K562 (cell line): ENCODE data around the gene ELMO3. TPM values are rescaled to one million over a fixed set of nuclear protein-coding genes. Genes with fewer than 3 reads are reported as not detected.

Source experiments
- ATAC-seq: fragments of 200-7000 bp; cut with Tn5 transposase; 3 replicates; pipeline ENCODE4 v1.9.1; 2020; ENCODE audit warnings: moderate library complexity
- BruUV-seq: library from RNA; stranded (reverse); fragments of 400-500 nt; replicated peaks from 2 replicates; lab custom pipeline; 2021; lab: Mats Ljungman, UMichigan
- CTCF ChIA-PET: fragments of 300-600 bp; formaldehyde crosslinking; extraction: SDS; loops from one replicate; lab custom pipeline; 2021; ENCODE audit warnings: low intra/inter-chr PET ratio; lab: Yijun Ruan, JAX
- POLR2A ChIA-PET: fragments of 300-600, 350-650 bp; sonication (Branson Sonifier 250); formaldehyde crosslinking; extraction: SDS; loops from one replicate; lab custom pipeline; 2021; ENCODE audit warnings: antibody characterized with exemption, inconsistent platforms; lab: Yijun Ruan, JAX
- DNase-seq, 4 experiments: peaks; one replicate each; pipeline versions ENCODE4 v3.0.0 to v3.0.0-alpha.2; 2011 to 2018; ENCODE audit warnings: low spot score in 3 of 4, mixed read lengths in 3 of 4; ENCODE audit errors: extremely low read depth in 1 of 4
- FAIRE-seq: peaks from 2 replicates; lab custom pipeline; 2011; peaks lifted over from hg19 to GRCh38; lab: Jason Lieb, UNC
- H2AFZ ChIP-seq: 2 replicates; pipeline ENCODE4 v1.6.0; 2011; ENCODE audit warnings: low read depth, low read length, control low read depth, inconsistent platforms
- H3K27ac ChIP-seq: fragments of 200-600 bp; 3 replicates; pipeline ENCODE4 v1.8.0; 2011; ENCODE audit warnings: low read depth, mild to moderate bottlenecking, control low read depth, inconsistent platforms, low read length, moderate library complexity, mixed read lengths; ENCODE audit errors: extremely low read depth
- H3K27me3 ChIP-seq, 2 experiments: fragments of 300-600 bp in 1 of 2; 2 replicates in 1 of 2; 3 replicates in 1 of 2; pipeline versions ENCODE4 v1.6.0 to v1.8.0; 2011; ENCODE audit warnings: inconsistent platforms in 2 of 2, low read length in 2 of 2, mild to moderate bottlenecking in 1 of 2, mixed read lengths in 1 of 2, moderate library complexity in 1 of 2; ENCODE audit not compliant: control insufficient read depth in 2 of 2, insufficient read depth in 2 of 2
- H3K36me3 ChIP-seq: fragments of 300-600 bp; 3 replicates; pipeline ENCODE4 v1.8.0; 2011; ENCODE audit warnings: mild to moderate bottlenecking, low read length, inconsistent platforms; ENCODE audit not compliant: control insufficient read depth, insufficient read depth
- H3K4me1 ChIP-seq, 2 experiments: fragments of 200-600 bp in 1 of 2; replicated peaks in 1 of 2; 2 replicates in 1 of 2; 3 replicates in 1 of 2; pipeline versions ENCODE4 v1.5.1 to v1.8.0; 2011; ENCODE audit warnings: inconsistent platforms in 2 of 2, low read length in 2 of 2, mild to moderate bottlenecking in 1 of 2, mixed read lengths in 1 of 2, moderate library complexity in 1 of 2; ENCODE audit not compliant: control insufficient read depth in 2 of 2, insufficient read depth in 2 of 2
- H3K4me2 ChIP-seq: 2 replicates; pipeline ENCODE4 v1.6.1; 2011; ENCODE audit warnings: low read length, control low read depth, inconsistent platforms, mixed read lengths; ENCODE audit not compliant: insufficient read depth
- H3K4me3 ChIP-seq: fragments of 200-600 bp; sonication (generic), shearing (Covaris generic); 2 replicates; pipeline ENCODE4 v1.5.1; 2016; ENCODE audit warnings: control low read depth, inconsistent platforms
- H3K79me2 ChIP-seq: fragments of 200-600 bp; 3 replicates; pipeline ENCODE4 v1.8.0; 2011; ENCODE audit warnings: low read length, inconsistent platforms; ENCODE audit not compliant: control insufficient read depth, insufficient read depth
- H3K9ac ChIP-seq, 2 experiments: 2 replicates each; pipeline versions ENCODE4 v1.6.0 to v1.6.1; 2011; ENCODE audit warnings: low read depth in 2 of 2, low read length in 2 of 2, control low read depth in 1 of 2, inconsistent platforms in 1 of 2, mild to moderate bottlenecking in 1 of 2, mixed read lengths in 1 of 2; ENCODE audit not compliant: insufficient read depth in 1 of 2
- H3K9me1 ChIP-seq: one replicate; pipeline ENCODE4 v1.6.0; 2011; ENCODE audit warnings: inconsistent platforms, mild to moderate bottlenecking, low read length, moderate library complexity; ENCODE audit not compliant: control insufficient read depth, insufficient read depth
- H3K9me3 ChIP-seq: replicated peaks from 2 replicates; pipeline ENCODE4 v1.5.1; 2011; ENCODE audit warnings: low read depth, low read length, inconsistent platforms; ENCODE audit not compliant: control insufficient read depth, insufficient read depth
- H4K20me1 ChIP-seq: replicated peaks from 2 replicates; pipeline ENCODE4 v1.6.1; 2011; ENCODE audit warnings: low read length, inconsistent platforms, mixed read lengths; ENCODE audit not compliant: control insufficient read depth, insufficient read depth
- DDX20 ChIP-seq: fragments of 450-650 bp; IDR thresholded peaks from 2 replicates; pipeline ENCODE4 v1.6.1; 2016; ENCODE audit warnings: missing genetic modification characterization, low read depth, mild to moderate bottlenecking, missing compliant biosample characterization, moderate library complexity
- PRDM10 ChIP-seq: fragments of 450-650 bp; IDR thresholded peaks from 2 replicates; pipeline ENCODE4 v1.6.1; 2018; ENCODE audit not compliant: partially characterized antibody
- whole genome bisulfite sequencing: fragments of 100-300 bp; shearing (Covaris generic); methylation state at CpG from one replicate; pipeline ENCODE4 v1.1.6; 2016; ENCODE audit warnings: low coverage, mixed read lengths; ENCODE audit not compliant: insufficient coverage; ENCODE audit errors: missing lambda C conversion rate; 5-methylcytosine and 5-hydroxymethylcytosine counted together
- in situ Hi-C: fragments of 300-500 bp; cut with MboI; formaldehyde crosslinking; loops from 4 replicates; pipeline ENCODE4 v1.15.0; 2018; ENCODE audit warnings: inconsistent platforms, mixed read lengths
- intact Hi-C: fragments of 100-400 bp; cut with micrococcal nuclease; formaldehyde crosslinking; loops from 2 replicates; pipeline ENCODE4 v1.14.2; 2022
- microRNA counts: library from miRNA; unstranded; fragments of <30 nt; microRNA quantifications from one replicate; lab custom pipeline; 2016
- microRNA-seq: library from miRNA; unstranded; fragments of <30 nt; microRNA quantifications from one replicate; pipeline ENCODE4, GENCODE V29; 2018; ENCODE audit warnings: borderline microRNAs expressed
- polyA plus RNA-seq, 8 experiments: library from polyadenylated mRNA; depleted of rRNA in 4 of 8; stranded (reverse) in 5 of 8; unstranded in 3 of 8; fragments of >200 nt; fragmentation: Nextera tagmentation in 2 of 8; fragmentation: Illumina TruSeq in 1 of 8; extraction: Ambion mirVana in 2 of 8; extraction: Trizol in 1 of 8; gene quantifications; 2 replicates each; pipeline versions ENCODE4 v1.2.1 to v1.2.3, GENCODE V29; 2011 to 2014; ENCODE audit warnings: inconsistent platforms in 1 of 8, missing spikeins in 1 of 8
- small RNA-seq: library from RNA; depleted of rRNA; stranded (forward); fragments of <200 nt; gene quantifications from one replicate; pipeline ENCODE3, GENCODE V24; 2014
- total RNA-seq, 7 experiments: library from RNA; depleted of rRNA in 6 of 7; stranded (reverse); fragments of >200 nt in 6 of 7; fragmentation: Illumina TruSeq in 2 of 7; extraction: Trizol in 2 of 7; gene quantifications; 2 replicates each; pipeline versions ENCODE4 v1.2.1 to v1.2.3, GENCODE V29; 2011 to 2021; ENCODE audit warnings: low replicate concordance in 1 of 7

ELMO3 gene
- total and polyA plus RNA-seq, 9 of the 15 experiments (the other 6 are each of a cell fraction or from before 2014, with no cell fraction given), result 0.04 to 5.1 (median 1.5) TPM

- intact Hi-C loops, result no loop called here
- no peak overlapping the region for H3K27ac ChIP-seq
- POLR2A ChIA-PET, result interaction anchor here (0.7 to 1.0 kb wide), 3 partner anchors 11 to 396 kb away, joined by 3 to 4 read pairs (median 3); partner anchors contain the start of gene ZDHHC1
- peaks cover 22 to 34% of the 10 kb centered on the region in 2 experiments; a peak in 4 of 5 replicates for H3K4me1 ChIP-seq
- no peak for TF ChIP-seq PRDM10
- TF ChIP-seq DDX20 (tag), result no peak
- WGBS, result 80% methylated on average over 4 of the region's 4 CpGs
- H3K79me2 ChIP-seq, result no peaks in the 10 kb centered on the region; the same call in 2 of the 3 replicates
- no peak for ATAC-seq
- CTCF ChIA-PET, result no interaction called here
- H3K36me3 ChIP-seq, result no peaks in the 10 kb centered on the region
- no peaks in the 10 kb centered on the region for H4K20me1 ChIP-seq
- BruUV-seq, result no TSS peak
- no peak for DNase-seq
- H3K4me3 ChIP-seq, result no peak overlapping the region
- H3K27me3 ChIP-seq, result no peaks in the 10 kb centered on the region
- FAIRE-seq, result no peak
- H3K4me2 ChIP-seq, result no peak overlapping the region
- no peaks in the 10 kb centered on the region for H3K9me3 ChIP-seq
- H3K9ac ChIP-seq, result 0 out of 4 replicates have a peak overlapping the region, but pooled peaks of 1 of the 2 experiments have one; percentile 40
- H3K9me1 ChIP-seq, result no peaks in the 10 kb centered on the region
- no peak overlapping the region for H2AFZ ChIP-seq
- in situ Hi-C loops, result loop anchor here (5.0 kb wide), 1 partner anchor 89 kb away; no protein-coding TSS in a partner anchor
Measured at GRCh38 chr16:67252609-67253497, 53.9 kb downstream of the ELMO3 start.

MicroRNAs within 50 kb of the gene (microRNA counts, 767-probe panel; counts per million panel counts)
- not detected for microRNA hsa-miR-328 (lab: Ali Mortazavi, UCI)

Small RNAs within 50 kb of the gene (microRNA-seq; reads per million reads assigned to microRNA genes)
- 15.7 reads per million, percentile 62 among the genes with 10 or more reads in this experiment for gene MIR328

Small RNAs within 50 kb of the gene (small RNA-seq; reads per million reads assigned to genes)
- gene MIR328, result 0.95 reads per million, percentile 56 among the genes with 10 or more reads in this experiment

Other genes with a start within 250 kb of the ELMO3 start
Only the 7 nearest of the 21 such genes appear.
- gene FBXL8, start 39.2 kb upstream of the ELMO3 start, total RNA-seq (2014; rRNA removed), result 12.5 and 14.5 TPM in 2 replicates
- 4.0 and 4.7 TPM in 2 replicates for gene FBXL8, start 39.2 kb upstream of the ELMO3 start, total RNA-seq (2014; rRNA removed; fragmentation: Illumina TruSeq; extraction: Trizol)
- 5.4 and 5.8 TPM in 2 replicates for gene FBXL8, start 39.2 kb upstream of the ELMO3 start, total RNA-seq (2015; rRNA removed; fragmentation: Illumina TruSeq; extraction: Trizol)
- 17.6 and 22.1 TPM in 2 replicates for gene FBXL8, start 39.2 kb upstream of the ELMO3 start, total RNA-seq (2021)
- gene FBXL8, start 39.2 kb upstream of the ELMO3 start, polyA plus RNA-seq (2011; rRNA removed), result 10.9 and 18.2 TPM in 2 replicates
- 4.4 and 7.4 TPM in 2 replicates for gene FBXL8, start 39.2 kb upstream of the ELMO3 start, polyA plus RNA-seq (2014; fragmentation: Illumina TruSeq; extraction: Trizol)
- gene FBXL8, start 39.2 kb upstream of the ELMO3 start, polyA plus RNA-seq (2014; fragmentation: Nextera tagmentation; extraction: Ambion mirVana), result under 1 TPM in 1 of 2 experiments, not detected in 1; 0.08 TPM
- gene FBXL8, start 39.2 kb upstream of the ELMO3 start, polyA plus RNA-seq (2014; rRNA removed), result 28.2 and 28.8 TPM in 2 replicates
- gene HSF4, start 34.4 kb upstream of the ELMO3 start, total RNA-seq (2014; rRNA removed), result 8.3 and 13.2 TPM in 2 replicates
- gene HSF4, start 34.4 kb upstream of the ELMO3 start, total RNA-seq (2014; rRNA removed; fragmentation: Illumina TruSeq; extraction: Trizol), result 3.4 and 5.3 TPM in 2 replicates
- 9.7 and 9.8 TPM in 2 replicates for gene HSF4, start 34.4 kb upstream of the ELMO3 start, total RNA-seq (2015; rRNA removed; fragmentation: Illumina TruSeq; extraction: Trizol)
- gene HSF4, start 34.4 kb upstream of the ELMO3 start, total RNA-seq (2021), result 22.6 and 25.2 TPM in 2 replicates
- 7.3 and 19.2 TPM in 2 replicates for gene HSF4, start 34.4 kb upstream of the ELMO3 start, polyA plus RNA-seq (2011; rRNA removed)
- 9.2 and 12.8 TPM in 2 replicates for gene HSF4, start 34.4 kb upstream of the ELMO3 start, polyA plus RNA-seq (2014; fragmentation: Illumina TruSeq; extraction: Trizol)
- gene HSF4, start 34.4 kb upstream of the ELMO3 start, polyA plus RNA-seq (2014; fragmentation: Nextera tagmentation; extraction: Ambion mirVana), result under 1 TPM in 1 of 2 experiments, not detected in 1; 0.50 TPM
- 21.4 and 35.4 TPM in 2 replicates for gene HSF4, start 34.4 kb upstream of the ELMO3 start, polyA plus RNA-seq (2014; rRNA removed)
- gene NOL3, start 28.6 kb upstream of the ELMO3 start, total RNA-seq (2014; rRNA removed), result 5.4 and 8.3 TPM in 2 replicates
- gene NOL3, start 28.6 kb upstream of the ELMO3 start, total RNA-seq (2014; rRNA removed; fragmentation: Illumina TruSeq; extraction: Trizol), result 3.4 and 4.3 TPM in 2 replicates
- gene NOL3, start 28.6 kb upstream of the ELMO3 start, total RNA-seq (2015; rRNA removed; fragmentation: Illumina TruSeq; extraction: Trizol), result 4.1 and 5.0 TPM in 2 replicates
- gene NOL3, start 28.6 kb upstream of the ELMO3 start, total RNA-seq (2021), result 7.0 and 9.3 TPM in 2 replicates
- gene NOL3, start 28.6 kb upstream of the ELMO3 start, polyA plus RNA-seq (2011; rRNA removed), result 8.4 and 13.5 TPM in 2 replicates
- gene NOL3, start 28.6 kb upstream of the ELMO3 start, polyA plus RNA-seq (2014; fragmentation: Illumina TruSeq; extraction: Trizol), result 7.6 and 8.2 TPM in 2 replicates
- gene NOL3, start 28.6 kb upstream of the ELMO3 start, polyA plus RNA-seq (2014; fragmentation: Nextera tagmentation; extraction: Ambion mirVana), result under 1 TPM; 0.45 to 0.69 TPM
- gene NOL3, start 28.6 kb upstream of the ELMO3 start, polyA plus RNA-seq (2014; rRNA removed), result 12.2 and 14.0 TPM in 2 replicates
- gene MATCAP1, start 15.2 kb upstream of the ELMO3 start, total RNA-seq (2014; rRNA removed), result 10.3 and 13.2 TPM in 2 replicates
- gene MATCAP1, start 15.2 kb upstream of the ELMO3 start, total RNA-seq (2014; rRNA removed; fragmentation: Illumina TruSeq; extraction: Trizol), result 5.6 and 6.0 TPM in 2 replicates
- gene MATCAP1, start 15.2 kb upstream of the ELMO3 start, total RNA-seq (2015; rRNA removed; fragmentation: Illumina TruSeq; extraction: Trizol), result 9.2 and 9.9 TPM in 2 replicates
- gene MATCAP1, start 15.2 kb upstream of the ELMO3 start, total RNA-seq (2021), result 16.6 and 16.9 TPM in 2 replicates
- 13.4 and 17.8 TPM in 2 replicates for gene MATCAP1, start 15.2 kb upstream of the ELMO3 start, polyA plus RNA-seq (2011; rRNA removed)
- 10.6 and 12.0 TPM in 2 replicates for gene MATCAP1, start 15.2 kb upstream of the ELMO3 start, polyA plus RNA-seq (2014; fragmentation: Illumina TruSeq; extraction: Trizol)
- gene MATCAP1, start 15.2 kb upstream of the ELMO3 start, polyA plus RNA-seq (2014; fragmentation: Nextera tagmentation; extraction: Ambion mirVana), result 1 to 10 TPM; 3.4 to 3.8 TPM
- 20.5 and 27.5 TPM in 2 replicates for gene MATCAP1, start 15.2 kb upstream of the ELMO3 start, polyA plus RNA-seq (2014; rRNA removed)
- 0.12 TPM in 1 of 2 replicates, not detected in the other for gene EXOC3L1, start 9.0 kb upstream of the ELMO3 start, total RNA-seq (2014; rRNA removed)
- not detected in 2 replicates for gene EXOC3L1, start 9.0 kb upstream of the ELMO3 start, total RNA-seq (2014; rRNA removed; fragmentation: Illumina TruSeq; extraction: Trizol)
- not detected in 2 replicates for gene EXOC3L1, start 9.0 kb upstream of the ELMO3 start, total RNA-seq (2015; rRNA removed; fragmentation: Illumina TruSeq; extraction: Trizol)
- not detected in 2 replicates for gene EXOC3L1, start 9.0 kb upstream of the ELMO3 start, total RNA-seq (2021)
- 0.08 TPM in 1 of 2 replicates, not detected in the other for gene EXOC3L1, start 9.0 kb upstream of the ELMO3 start, polyA plus RNA-seq (2011; rRNA removed)
- gene EXOC3L1, start 9.0 kb upstream of the ELMO3 start, polyA plus RNA-seq (2014; fragmentation: Illumina TruSeq; extraction: Trizol), result not detected in 2 replicates
- gene EXOC3L1, start 9.0 kb upstream of the ELMO3 start, polyA plus RNA-seq (2014; fragmentation: Nextera tagmentation; extraction: Ambion mirVana), result not detected
- gene EXOC3L1, start 9.0 kb upstream of the ELMO3 start, polyA plus RNA-seq (2014; rRNA removed), result not detected in 2 replicates
- 109 and 145 TPM in 2 replicates for gene E2F4, start 7.0 kb upstream of the ELMO3 start, total RNA-seq (2014; rRNA removed)
- 52.8 and 64.0 TPM in 2 replicates for gene E2F4, start 7.0 kb upstream of the ELMO3 start, total RNA-seq (2014; rRNA removed; fragmentation: Illumina TruSeq; extraction: Trizol)
- gene E2F4, start 7.0 kb upstream of the ELMO3 start, total RNA-seq (2015; rRNA removed; fragmentation: Illumina TruSeq; extraction: Trizol), result 105 and 106 TPM in 2 replicates
- gene E2F4, start 7.0 kb upstream of the ELMO3 start, total RNA-seq (2021), result 114 and 115 TPM in 2 replicates
- gene E2F4, start 7.0 kb upstream of the ELMO3 start, polyA plus RNA-seq (2011; rRNA removed), result 83.4 and 101 TPM in 2 replicates
- 127 and 129 TPM in 2 replicates for gene E2F4, start 7.0 kb upstream of the ELMO3 start, polyA plus RNA-seq (2014; fragmentation: Illumina TruSeq; extraction: Trizol)
- 10 to 100 TPM in 1 of 2 experiments, 1 to 10 TPM in 1; 9.7 to 18.9 TPM for gene E2F4, start 7.0 kb upstream of the ELMO3 start, polyA plus RNA-seq (2014; fragmentation: Nextera tagmentation; extraction: Ambion mirVana)
- 139 and 150 TPM in 2 replicates for gene E2F4, start 7.0 kb upstream of the ELMO3 start, polyA plus RNA-seq (2014; rRNA removed)
- gene TMEM208, start 28.0 kb downstream of the ELMO3 start, total RNA-seq (2014; rRNA removed), result 43.6 and 46.8 TPM in 2 replicates
- gene TMEM208, start 28.0 kb downstream of the ELMO3 start, total RNA-seq (2014; rRNA removed; fragmentation: Illumina TruSeq; extraction: Trizol), result 25.2 and 31.8 TPM in 2 replicates
- gene TMEM208, start 28.0 kb downstream of the ELMO3 start, total RNA-seq (2015; rRNA removed; fragmentation: Illumina TruSeq; extraction: Trizol), result 33.3 and 37.4 TPM in 2 replicates
- gene TMEM208, start 28.0 kb downstream of the ELMO3 start, total RNA-seq (2021), result 46.5 and 54.3 TPM in 2 replicates
- gene TMEM208, start 28.0 kb downstream of the ELMO3 start, polyA plus RNA-seq (2011; rRNA removed), result 55.8 and 67.8 TPM in 2 replicates
- gene TMEM208, start 28.0 kb downstream of the ELMO3 start, polyA plus RNA-seq (2014; fragmentation: Illumina TruSeq; extraction: Trizol), result 54.1 and 61.7 TPM in 2 replicates
- gene TMEM208, start 28.0 kb downstream of the ELMO3 start, polyA plus RNA-seq (2014; fragmentation: Nextera tagmentation; extraction: Ambion mirVana), result 100 to 1,000 TPM; 233 to 239 TPM
- gene TMEM208, start 28.0 kb downstream of the ELMO3 start, polyA plus RNA-seq (2014; rRNA removed), result 64.4 and 72.6 TPM in 2 replicates